SU-DHL-6 (cell line): Measurements from ENCODE around the gene CDRT15L2.
"Not testable (repeated sequence)": the region's sequence is repeated elsewhere in the genome, so short reads cannot be mapped to it uniquely, and the experiment has no call there.

ENCODE experiments used
- CTCF ChIP-seq: fragments of 200-600 bp; sonication (generic); IDR thresholded peaks from one replicate; pipeline ENCODE4 v1.5.1; 2017; ENCODE audit warnings: antibody characterized with exemption, mild to moderate bottlenecking, low read length, moderate library complexity; ENCODE audit not compliant: insufficient read depth, poor library complexity, severe bottlenecking
- EZH2phosphoT487 ChIP-seq: fragments of 200-600 bp; sonication (generic), shearing (Covaris generic); conservative IDR thresholded peaks from 2 replicates; pipeline ENCODE4 v1.6.1; 2018; ENCODE audit warnings: mild to moderate bottlenecking, antibody characterized with exemption, low read length, moderate library complexity, mixed read lengths

DNA sequence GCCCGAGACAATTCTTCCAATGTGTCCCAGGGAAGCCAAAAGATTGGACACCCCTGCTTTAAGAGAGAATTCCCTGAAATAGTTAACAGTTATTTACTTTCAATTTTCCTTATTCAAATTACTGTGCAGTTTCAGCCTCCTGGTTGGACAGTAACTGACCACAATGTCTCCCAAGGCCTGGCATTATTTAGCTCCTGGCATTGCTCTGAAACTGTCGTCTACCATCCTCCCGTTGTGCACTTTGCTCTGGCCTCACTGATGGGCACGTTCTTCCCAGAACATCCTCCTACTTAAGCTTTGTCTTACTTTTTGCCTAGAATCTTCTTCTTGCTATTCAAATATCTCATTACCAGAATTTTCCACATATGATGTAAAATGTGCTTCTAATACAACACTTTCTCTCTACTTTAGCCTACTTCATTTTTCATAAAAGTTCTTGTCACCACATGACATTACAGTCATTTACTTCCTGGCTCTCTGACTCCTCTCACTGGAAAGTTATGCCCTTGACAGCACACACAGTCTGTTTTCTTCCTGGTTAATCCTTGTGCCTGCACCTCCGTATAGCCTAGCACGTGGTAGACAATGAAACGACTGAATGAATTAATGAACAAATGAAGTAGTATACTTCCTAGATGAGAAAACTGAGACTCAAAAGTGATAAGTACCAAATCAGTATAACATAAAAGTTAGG lies 37.5 kb upstream of the CDRT15L2 start:
- TF ChIP-seq EZH2phosphoT487, CTCF: not testable (repeated sequence)
